Testis (tissue), 2 donors: ENCODE measurements around the gene TRMO.

Experiments
- CTCF ChIP-seq, 3 experiments: fragments of 450-650 bp in 2 of 3; fragments of 200-600 bp in 1 of 3; sonication (generic) in 1 of 3; IDR thresholded peaks; one replicate each; pipeline ENCODE4 v1.5.1; 2016 to 2019; ENCODE audit warnings: antibody characterized with exemption in 3 of 3, mild to moderate bottlenecking in 2 of 3, moderate library complexity in 1 of 3
- POLR2A ChIP-seq: fragments of 450-650 bp; IDR thresholded peaks from one replicate; pipeline ENCODE4 v1.6.1; 2017; ENCODE audit warnings: antibody characterized with exemption, mild to moderate bottlenecking, moderate library complexity

GRCh38 chr9:97963232-97963631 lies 40.9 kb upstream of the TRMO start:
- no peak for TF ChIP-seq POLR2A
- TF ChIP-seq CTCF (IDR thresholded peaks at IDR 0.05) = no peak
